Vagina (tissue), 2 donors: ENCODE data around the gene MUC6. TPM values are rescaled to one million over a fixed set of nuclear protein-coding genes. Genes with fewer than 3 reads are reported as not detected.

Source experiments
- DNase-seq, 2 donors: peaks; one replicate each; pipeline ENCODE4 v3.0.0-alpha.2; 2017; ENCODE audit errors: extremely low spot score in 2 of 2
- H3K27ac ChIP-seq: fragments of 200-600 bp; sonication (generic); one replicate; pipeline ENCODE4 v1.5.1; 2019
- H3K27me3 ChIP-seq: fragments of 200-600 bp; sonication (generic); one replicate; pipeline ENCODE4 v1.5.1; 2019
- H3K36me3 ChIP-seq, 2 donors: fragments of 200-600 bp; sonication (generic); one replicate each; pipeline ENCODE4 v1.5.1; 2017 to 2019
- H3K4me1 ChIP-seq: fragments of 200-600 bp; sonication (generic); one replicate; pipeline ENCODE4 v1.5.1; 2019
- H3K4me3 ChIP-seq, 2 donors: fragments of 200-600 bp; sonication (generic); 1 replicate in 1 of 2; 2 replicates in 1 of 2; pipeline ENCODE4 v1.5.1; 2016 to 2019
- H3K9me3 ChIP-seq: fragments of 200-600 bp; sonication (generic); one replicate; pipeline ENCODE4 v1.5.1; 2019
- POLR2A ChIP-seq, 2 donors: fragments of 450-650 bp; IDR thresholded peaks; one replicate each; pipeline ENCODE4 v1.6.1; 2017; ENCODE audit warnings: antibody characterized with exemption in 2 of 2, mild to moderate bottlenecking in 2 of 2, moderate library complexity in 2 of 2
- POLR2AphosphoS5 ChIP-seq, 2 donors: sonication (generic); formaldehyde crosslinking; IDR thresholded peaks; one replicate each; pipeline ENCODE4 v1.9.0; 2017; ENCODE audit warnings: antibody characterized with exemption in 2 of 2, mild to moderate bottlenecking in 2 of 2, low read depth in 1 of 2; ENCODE audit not compliant: insufficient read depth in 1 of 2
- intact Hi-C: fragments of 100-400 bp; cut with DNase I; formaldehyde crosslinking; loops from one replicate; pipeline ENCODE4 v1.15.1; 2023
- total RNA-seq: library from RNA; depleted of rRNA; stranded (reverse); fragments of >200 nt; gene quantifications from one replicate; pipeline ENCODE4 v1.2.3, GENCODE V29; 2016
- TF ChIP-seq, protein P1 (sequence below), 3 experiments: fragments of 450-650 bp in 2 of 3; fragments of 200-600 bp in 1 of 3; sonication (generic) in 1 of 3; IDR thresholded peaks; one replicate each; pipeline ENCODE4 v1.5.1; 2017 to 2019; ENCODE audit warnings: antibody characterized with exemption in 3 of 3, mild to moderate bottlenecking in 2 of 3, moderate library complexity in 2 of 3

MUC6 gene
- total RNA-seq, 1 donor from 2014 or later: not detected

- H3K27me3 ChIP-seq: no peaks in the 10 kb centered on the region
- intact Hi-C loops: no loop called here
- TF ChIP-seq POLR2A (IDR thresholded peaks at IDR 0.05): no peak
- TF ChIP-seq POLR2AphosphoS5 (IDR thresholded peaks at IDR 0.05; ENCODE audit: insufficient read depth in 1 of 2, low read depth in 1 of 2): no peak
- TF ChIP-seq, protein P1, sequence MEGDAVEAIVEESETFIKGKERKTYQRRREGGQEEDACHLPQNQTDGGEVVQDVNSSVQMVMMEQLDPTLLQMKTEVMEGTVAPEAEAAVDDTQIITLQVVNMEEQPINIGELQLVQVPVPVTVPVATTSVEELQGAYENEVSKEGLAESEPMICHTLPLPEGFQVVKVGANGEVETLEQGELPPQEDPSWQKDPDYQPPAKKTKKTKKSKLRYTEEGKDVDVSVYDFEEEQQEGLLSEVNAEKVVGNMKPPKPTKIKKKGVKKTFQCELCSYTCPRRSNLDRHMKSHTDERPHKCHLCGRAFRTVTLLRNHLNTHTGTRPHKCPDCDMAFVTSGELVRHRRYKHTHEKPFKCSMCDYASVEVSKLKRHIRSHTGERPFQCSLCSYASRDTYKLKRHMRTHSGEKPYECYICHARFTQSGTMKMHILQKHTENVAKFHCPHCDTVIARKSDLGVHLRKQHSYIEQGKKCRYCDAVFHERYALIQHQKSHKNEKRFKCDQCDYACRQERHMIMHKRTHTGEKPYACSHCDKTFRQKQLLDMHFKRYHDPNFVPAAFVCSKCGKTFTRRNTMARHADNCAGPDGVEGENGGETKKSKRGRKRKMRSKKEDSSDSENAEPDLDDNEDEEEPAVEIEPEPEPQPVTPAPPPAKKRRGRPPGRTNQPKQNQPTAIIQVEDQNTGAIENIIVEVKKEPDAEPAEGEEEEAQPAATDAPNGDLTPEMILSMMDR (IDR thresholded peaks at IDR 0.05): no peak
- no peaks in the 10 kb centered on the region for H3K9me3 ChIP-seq
- H3K27ac ChIP-seq: no peak overlapping the region
- H3K36me3 ChIP-seq: no peaks in the 10 kb centered on the region
- DNase-seq: no peak
- H3K4me1 ChIP-seq: peaks cover 12% of the 10 kb centered on the region
- no peak overlapping the region for H3K4me3 ChIP-seq
These were observed 35.8 kb upstream of the MUC6 start for GRCh38 chr11:1072116-1072820.

GRCh38 chr11:1071571-1072115 is 35.1 kb upstream of the MUC6 start:
- intact Hi-C loops: no loop called here

GRCh38 chr11:1070594-1071462 is 34.3 kb upstream of the MUC6 start:
- peaks cover 12% of the 10 kb centered on the region for H3K4me1 ChIP-seq
- TF ChIP-seq, protein P1 (IDR thresholded peaks at IDR 0.05): no peak
- TF ChIP-seq POLR2A (IDR thresholded peaks at IDR 0.05): no peak
- TF ChIP-seq POLR2AphosphoS5 (IDR thresholded peaks at IDR 0.05; ENCODE audit: insufficient read depth in 1 of 2, low read depth in 1 of 2): no peak
- H3K4me3 ChIP-seq: no peak overlapping the region
- H3K36me3 ChIP-seq: no peaks in the 10 kb centered on the region
- H3K27ac ChIP-seq: no peak overlapping the region
- H3K9me3 ChIP-seq: no peaks in the 10 kb centered on the region
- DNase-seq: no peak
- no peaks in the 10 kb centered on the region for H3K27me3 ChIP-seq
- intact Hi-C loops: no loop called here

More at GRCh38 chr11:1071571-1072115, 35.1 kb upstream of the MUC6 start:
- H3K4me1 ChIP-seq: peaks cover 12% of the 10 kb centered on the region
- H3K27ac ChIP-seq: no peak overlapping the region
- no peaks in the 10 kb centered on the region for H3K36me3 ChIP-seq
- TF ChIP-seq POLR2AphosphoS5 (IDR thresholded peaks at IDR 0.05; ENCODE audit: insufficient read depth in 1 of 2, low read depth in 1 of 2) (no peak), POLR2A (IDR thresholded peaks at IDR 0.05) (no peak)
- TF ChIP-seq, protein P1 (IDR thresholded peaks at IDR 0.05): no peak
- no peaks in the 10 kb centered on the region for H3K9me3 ChIP-seq
- no peak for DNase-seq
- H3K4me3 ChIP-seq: no peak overlapping the region
- no peaks in the 10 kb centered on the region for H3K27me3 ChIP-seq

DNA sequence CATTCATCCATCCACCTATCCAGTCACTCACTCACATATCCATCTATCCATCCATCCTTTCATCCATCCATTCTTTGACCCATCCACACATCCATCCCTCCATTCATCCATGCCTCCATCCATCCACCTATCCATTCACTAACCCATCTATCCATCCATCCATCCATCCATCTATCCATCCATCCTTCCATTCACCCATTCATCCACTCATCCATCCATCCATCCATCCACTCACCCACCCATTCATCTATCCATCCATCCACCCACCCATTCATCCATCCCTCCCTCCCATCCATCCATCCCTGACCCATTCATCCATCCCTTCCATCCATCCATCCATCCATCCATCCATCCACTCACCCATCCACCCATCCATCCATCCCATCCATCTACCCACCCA is 33.2 kb upstream of the MUC6 start:
- Histone ChIP-seq H3K9me3 (no peaks in the 10 kb centered on the region), H3K27me3 (no peaks in the 10 kb centered on the region), H3K4me3 (no peak overlapping the region), H3K27ac (no peak overlapping the region), H3K4me1 (peaks cover 12% of the 10 kb centered on the region), H3K36me3 (no peaks in the 10 kb centered on the region)
- TF ChIP-seq POLR2AphosphoS5 (IDR thresholded peaks at IDR 0.05; ENCODE audit: insufficient read depth in 1 of 2, low read depth in 1 of 2) (no peak), POLR2A (IDR thresholded peaks at IDR 0.05) (no peak)
- TF ChIP-seq, protein P1 (IDR thresholded peaks at IDR 0.05): no peak
- intact Hi-C loops: no loop called here
- no peak for DNase-seq
